SK-N-SH treated with all-trans-retinoic acid at 6 μM for 48 hours (cell line): ENCODE results near the gene MNX1.

Experiments used
- ATAC-seq: fragments of 200-7000 bp; cut with Tn5 transposase; 3 replicates; pipeline ENCODE4 v1.9.1; 2020; ENCODE audit warnings: mild to moderate bottlenecking, moderate library complexity
- ARNTL ChIP-seq: fragments of 450-650 bp; formaldehyde crosslinking; IDR thresholded peaks from 2 replicates; pipeline ENCODE4 v1.5.0; 2020; ENCODE audit warnings: low read depth, mild to moderate bottlenecking, moderate library complexity, borderline replicate concordance
- BACH2 ChIP-seq: fragments of 250-450 bp; sonication (Bioruptor Pico); IDR thresholded peaks from 2 replicates; pipeline ENCODE4 v1.9.0; 2021; ENCODE audit warnings: mild to moderate bottlenecking, borderline replicate concordance
- CSDC2 ChIP-seq: fragments of 250-450 bp; sonication (Bioruptor Pico); IDR thresholded peaks from 2 replicates; pipeline ENCODE4 v1.5.0; 2020; ENCODE audit warnings: mild to moderate bottlenecking, moderate library complexity
- ESRRG ChIP-seq: fragments of 250-450 bp; sonication (Bioruptor Pico); IDR thresholded peaks from 2 replicates; pipeline ENCODE4 v1.6.1; 2021; ENCODE audit warnings: mild to moderate bottlenecking
- ISL1 ChIP-seq: fragments of 250-450 bp; sonication (Bioruptor Pico); IDR thresholded peaks from 2 replicates; pipeline ENCODE4 v2.1.2; 2022; ENCODE audit warnings: mild to moderate bottlenecking, moderate library complexity
- OSR1 ChIP-seq: fragments of 250-450 bp; sonication (Bioruptor Pico); IDR thresholded peaks from 2 replicates; pipeline ENCODE4 v1.8.0; 2022; ENCODE audit warnings: moderate library complexity, mild to moderate bottlenecking, inconsistent platforms
- PATZ1 ChIP-seq: fragments of 250-450 bp; sonication (Bioruptor Pico); IDR thresholded peaks from 2 replicates; pipeline ENCODE4 v1.8.0; 2020; ENCODE audit warnings: mild to moderate bottlenecking, moderate library complexity, borderline replicate concordance
- PPARA ChIP-seq: fragments of 250-450 bp; sonication (Bioruptor Pico); IDR thresholded peaks from 2 replicates; pipeline ENCODE4 v1.5.0; 2020; ENCODE audit warnings: mild to moderate bottlenecking, borderline replicate concordance
- RARB ChIP-seq: fragments of 250-450 bp; sonication (Bioruptor Pico); IDR thresholded peaks from 2 replicates; pipeline ENCODE4 v1.8.0; 2021; ENCODE audit warnings: mild to moderate bottlenecking, moderate library complexity
- SNAI2 ChIP-seq: fragments of 250-450 bp; sonication (Bioruptor Pico); IDR thresholded peaks from 2 replicates; pipeline ENCODE4 v1.5.0; 2020; ENCODE audit warnings: mild to moderate bottlenecking, moderate library complexity
- TOX ChIP-seq: fragments of 250-450 bp; sonication (Bioruptor Pico); IDR thresholded peaks from 2 replicates; pipeline ENCODE4 v1.8.0; 2021; ENCODE audit warnings: mild to moderate bottlenecking, moderate library complexity, borderline replicate concordance
- ZC3H10 ChIP-seq: fragments of 250-450 bp; sonication (Bioruptor Pico); IDR thresholded peaks from 2 replicates; pipeline ENCODE4 v1.5.1; 2021; ENCODE audit warnings: mild to moderate bottlenecking, moderate library complexity
- ZFP3 ChIP-seq: fragments of 250-450 bp; sonication (Bioruptor Pico); IDR thresholded peaks from 2 replicates; pipeline ENCODE4 v1.5.0; 2020; ENCODE audit warnings: mild to moderate bottlenecking, moderate library complexity
- ZFP30 ChIP-seq: fragments of 450-650 bp; formaldehyde crosslinking; IDR thresholded peaks from 2 replicates; pipeline ENCODE4 v1.5.0; 2022; ENCODE audit warnings: mild to moderate bottlenecking, moderate library complexity
- ZNF565 ChIP-seq: fragments of 450-650 bp; formaldehyde crosslinking; conservative IDR thresholded peaks from 2 replicates; pipeline ENCODE4 v1.5.0; 2020; ENCODE audit warnings: low read depth, mild to moderate bottlenecking, moderate library complexity
- ZNF70 ChIP-seq: fragments of 450-650 bp; formaldehyde crosslinking; IDR thresholded peaks from 2 replicates; pipeline ENCODE4 v1.5.0; 2020; ENCODE audit warnings: mild to moderate bottlenecking, moderate library complexity
- ZNF8 ChIP-seq: fragments of 450-650 bp; formaldehyde crosslinking; IDR thresholded peaks from 2 replicates; pipeline ENCODE4 v1.5.0; 2020; ENCODE audit warnings: mild to moderate bottlenecking, moderate library complexity
- TF ChIP-seq, protein P1 (sequence below): fragments of 250-450 bp; sonication (Bioruptor Pico); IDR thresholded peaks from 2 replicates; pipeline ENCODE4 v1.5.1; 2020; ENCODE audit warnings: low read depth, mild to moderate bottlenecking, moderate library complexity
- TF ChIP-seq, protein P2 (sequence below): fragments of 250-450 bp; sonication (Bioruptor Pico); IDR thresholded peaks from 2 replicates; pipeline ENCODE4 v1.5.0; 2020; ENCODE audit warnings: mild to moderate bottlenecking, moderate library complexity
- TF ChIP-seq, protein P3 (sequence below): fragments of 250-450 bp; sonication (Bioruptor Pico); IDR thresholded peaks from 2 replicates; pipeline ENCODE4 v1.5.1; 2021; ENCODE audit warnings: mild to moderate bottlenecking, moderate library complexity

MNX1 gene

DNA sequence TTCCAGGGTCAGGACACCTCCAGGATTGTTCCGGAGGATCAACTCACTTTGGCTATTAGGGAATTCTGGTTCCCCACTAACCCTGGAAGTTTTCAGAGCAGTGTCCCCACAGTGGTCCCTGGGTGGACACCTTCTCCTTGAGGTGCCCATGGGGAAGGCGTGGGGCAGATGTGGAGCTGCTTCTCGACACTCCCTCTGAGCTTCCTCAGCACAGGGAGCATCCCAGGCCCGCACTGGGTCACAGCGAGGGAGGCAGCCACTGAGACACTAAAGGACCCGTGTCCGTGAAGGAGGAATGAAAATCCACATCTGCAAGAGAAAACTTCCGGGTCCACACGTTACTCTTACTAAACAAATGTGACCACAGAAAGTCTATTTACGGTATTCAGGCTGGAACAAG is 48.2 kb upstream of the MNX1 start:
- no peak for ATAC-seq
- TF ChIP-seq BACH2 (CRISPR knock-in tag) (no peak), PPARA (CRISPR knock-in tag) (no peak), ESRRG (CRISPR knock-in tag) (no peak)

GRCh38 chr7:157058068-157058467 is 47.6 kb upstream of the MNX1 start:
- TF ChIP-seq RARB (CRISPR knock-in tag) (no peak), ISL1 (CRISPR knock-in tag) (no peak), ESRRG (CRISPR knock-in tag) (no peak), ZFP3 (CRISPR knock-in tag) (no peak), PATZ1 (CRISPR knock-in tag) (no peak), PPARA (CRISPR knock-in tag) (no peak), ZNF8 (no peak), TOX (CRISPR knock-in tag) (no peak), ZNF565 (CRISPR knock-in tag) (no peak), CSDC2 (CRISPR knock-in tag) (no peak)
- TF ChIP-seq, protein P1, sequence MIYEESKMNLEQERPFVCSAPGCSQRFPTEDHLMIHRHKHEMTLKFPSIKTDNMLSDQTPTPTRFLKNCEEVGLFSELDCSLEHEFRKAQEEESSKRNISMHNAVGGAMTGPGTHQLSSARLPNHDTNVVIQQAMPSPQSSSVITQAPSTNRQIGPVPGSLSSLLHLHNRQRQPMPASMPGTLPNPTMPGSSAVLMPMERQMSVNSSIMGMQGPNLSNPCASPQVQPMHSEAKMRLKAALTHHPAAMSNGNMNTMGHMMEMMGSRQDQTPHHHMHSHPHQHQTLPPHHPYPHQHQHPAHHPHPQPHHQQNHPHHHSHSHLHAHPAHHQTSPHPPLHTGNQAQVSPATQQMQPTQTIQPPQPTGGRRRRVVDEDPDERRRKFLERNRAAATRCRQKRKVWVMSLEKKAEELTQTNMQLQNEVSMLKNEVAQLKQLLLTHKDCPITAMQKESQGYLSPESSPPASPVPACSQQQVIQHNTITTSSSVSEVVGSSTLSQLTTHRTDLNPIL (CRISPR knock-in tag) = no peak
- TF ChIP-seq, protein P2, sequence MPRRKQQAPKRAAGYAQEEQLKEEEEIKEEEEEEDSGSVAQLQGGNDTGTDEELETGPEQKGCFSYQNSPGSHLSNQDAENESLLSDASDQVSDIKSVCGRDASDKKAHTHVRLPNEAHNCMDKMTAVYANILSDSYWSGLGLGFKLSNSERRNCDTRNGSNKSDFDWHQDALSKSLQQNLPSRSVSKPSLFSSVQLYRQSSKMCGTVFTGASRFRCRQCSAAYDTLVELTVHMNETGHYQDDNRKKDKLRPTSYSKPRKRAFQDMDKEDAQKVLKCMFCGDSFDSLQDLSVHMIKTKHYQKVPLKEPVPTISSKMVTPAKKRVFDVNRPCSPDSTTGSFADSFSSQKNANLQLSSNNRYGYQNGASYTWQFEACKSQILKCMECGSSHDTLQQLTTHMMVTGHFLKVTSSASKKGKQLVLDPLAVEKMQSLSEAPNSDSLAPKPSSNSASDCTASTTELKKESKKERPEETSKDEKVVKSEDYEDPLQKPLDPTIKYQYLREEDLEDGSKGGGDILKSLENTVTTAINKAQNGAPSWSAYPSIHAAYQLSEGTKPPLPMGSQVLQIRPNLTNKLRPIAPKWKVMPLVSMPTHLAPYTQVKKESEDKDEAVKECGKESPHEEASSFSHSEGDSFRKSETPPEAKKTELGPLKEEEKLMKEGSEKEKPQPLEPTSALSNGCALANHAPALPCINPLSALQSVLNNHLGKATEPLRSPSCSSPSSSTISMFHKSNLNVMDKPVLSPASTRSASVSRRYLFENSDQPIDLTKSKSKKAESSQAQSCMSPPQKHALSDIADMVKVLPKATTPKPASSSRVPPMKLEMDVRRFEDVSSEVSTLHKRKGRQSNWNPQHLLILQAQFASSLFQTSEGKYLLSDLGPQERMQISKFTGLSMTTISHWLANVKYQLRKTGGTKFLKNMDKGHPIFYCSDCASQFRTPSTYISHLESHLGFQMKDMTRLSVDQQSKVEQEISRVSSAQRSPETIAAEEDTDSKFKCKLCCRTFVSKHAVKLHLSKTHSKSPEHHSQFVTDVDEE (CRISPR knock-in tag) = no peak
- ATAC-seq = no peak

- ATAC-seq = no peak
- TF ChIP-seq, protein P2 (CRISPR knock-in tag) = no peak
- TF ChIP-seq SNAI2 (CRISPR knock-in tag) (no peak), PATZ1 (CRISPR knock-in tag) (no peak), TOX (CRISPR knock-in tag) (no peak), ZNF8 (no peak), ZFP30 (CRISPR knock-in tag) (no peak), OSR1 (CRISPR knock-in tag) (no peak), ZC3H10 (CRISPR knock-in tag) (no peak), ISL1 (CRISPR knock-in tag) (no peak), ARNTL (no peak), RARB (CRISPR knock-in tag) (no peak), PPARA (CRISPR knock-in tag) (no peak), ZNF70 (CRISPR knock-in tag) (no peak), BACH2 (CRISPR knock-in tag) (no peak), CSDC2 (CRISPR knock-in tag) (no peak)
- TF ChIP-seq, protein P1 (CRISPR knock-in tag) = no peak
- TF ChIP-seq, protein P3, sequence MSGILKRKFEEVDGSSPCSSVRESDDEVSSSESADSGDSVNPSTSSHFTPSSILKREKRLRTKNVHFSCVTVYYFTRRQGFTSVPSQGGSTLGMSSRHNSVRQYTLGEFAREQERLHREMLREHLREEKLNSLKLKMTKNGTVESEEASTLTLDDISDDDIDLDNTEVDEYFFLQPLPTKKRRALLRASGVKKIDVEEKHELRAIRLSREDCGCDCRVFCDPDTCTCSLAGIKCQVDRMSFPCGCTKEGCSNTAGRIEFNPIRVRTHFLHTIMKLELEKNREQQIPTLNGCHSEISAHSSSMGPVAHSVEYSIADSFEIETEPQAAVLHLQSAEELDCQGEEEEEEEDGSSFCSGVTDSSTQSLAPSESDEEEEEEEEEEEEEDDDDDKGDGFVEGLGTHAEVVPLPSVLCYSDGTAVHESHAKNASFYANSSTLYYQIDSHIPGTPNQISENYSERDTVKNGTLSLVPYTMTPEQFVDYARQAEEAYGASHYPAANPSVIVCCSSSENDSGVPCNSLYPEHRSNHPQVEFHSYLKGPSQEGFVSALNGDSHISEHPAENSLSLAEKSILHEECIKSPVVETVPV (CRISPR knock-in tag) = no peak
Observed at GRCh38 chr7:157056957-157057902, 46.8 kb upstream of the MNX1 start.
